Hepatocyte (in vitro differentiated cells): Measurements from ENCODE around the gene SOX14.

Experiments
- CTCF ChIP-seq: fragments of 200-600 bp; sonication (generic); IDR thresholded peaks from 2 replicates; pipeline ENCODE4 v1.5.1; 2016; ENCODE audit warnings: antibody characterized with exemption, mild to moderate bottlenecking; ENCODE audit not compliant: poor library complexity
- EZH2phosphoT487 ChIP-seq: fragments of 200-600 bp; sonication (generic); IDR thresholded peaks from one replicate; pipeline ENCODE4 v1.6.1; 2018; ENCODE audit warnings: antibody characterized with exemption, mild to moderate bottlenecking, low read depth, moderate library complexity; ENCODE audit not compliant: unreplicated experiment, severe bottlenecking

- TF ChIP-seq CTCF (no peak), EZH2phosphoT487 (no peak)
Measured at GRCh38 chr3:137746808-137747207, 17.3 kb upstream of the SOX14 start.
